SJCRH30 (cell line): ENCODE results near the gene CDH3. TPM values are rescaled to one million over a fixed set of nuclear protein-coding genes. Genes with fewer than 3 reads are reported as not detected.

ENCODE experiments used
- DNase-seq, 2 experiments: peaks; one replicate each; pipeline ENCODE4 v3.0.0-alpha.2; 2015 to 2020
- H3K27ac ChIP-seq: fragments of 250-450 bp; sonication (Bioruptor Pico); 2 replicates; pipeline ENCODE4 v1.5.1; 2020; ENCODE audit warnings: mild to moderate bottlenecking, moderate library complexity
- H3K27me3 ChIP-seq: fragments of 250-450 bp; sonication (Bioruptor Pico); 2 replicates; pipeline ENCODE4 v1.5.1; 2020; ENCODE audit warnings: mild to moderate bottlenecking, moderate library complexity
- H3K36me3 ChIP-seq: fragments of 250-450 bp; sonication (Bioruptor Pico); 2 replicates; pipeline ENCODE4 v1.5.1; 2020; ENCODE audit warnings: mild to moderate bottlenecking, moderate library complexity
- H3K4me1 ChIP-seq: fragments of 250-450 bp; sonication (Bioruptor Pico); 2 replicates; pipeline ENCODE4 v1.5.1; 2020; ENCODE audit warnings: mild to moderate bottlenecking, moderate library complexity
- H3K4me3 ChIP-seq: fragments of 250-450 bp; sonication (Bioruptor Pico); 2 replicates; pipeline ENCODE4 v1.5.1; 2020; ENCODE audit warnings: mild to moderate bottlenecking, moderate library complexity
- H3K9me3 ChIP-seq: fragments of 250-450 bp; sonication (Bioruptor Pico); replicated peaks from 2 replicates; pipeline ENCODE4 v1.5.1; 2020; ENCODE audit warnings: mild to moderate bottlenecking, moderate library complexity
- total RNA-seq: library from RNA; depleted of rRNA; stranded (reverse); fragments of >200 nt; shearing (Covaris generic); gene quantifications from 2 replicates; pipeline ENCODE4 v1.2.3, GENCODE V29; 2014

CDH3 gene
- total RNA-seq, 1 experiment from 2014 or later, result 12.0 TPM

GRCh38 chr16:68732042-68732680 is 87.1 kb downstream of the CDH3 start:
- DNase-seq, result peak; percentile 57 to 62
- Histone ChIP-seq H3K27ac (no peak overlapping the region), H3K4me1 (0 out of 2 replicates have a peak, but pooled peaks cover 4% of the 10 kb centered on the region), H3K9me3 (no peaks in the 10 kb centered on the region), H3K36me3 (no peaks in the 10 kb centered on the region), H3K27me3 (no peaks in the 10 kb centered on the region), H3K4me3 (no peak overlapping the region)

DNA sequence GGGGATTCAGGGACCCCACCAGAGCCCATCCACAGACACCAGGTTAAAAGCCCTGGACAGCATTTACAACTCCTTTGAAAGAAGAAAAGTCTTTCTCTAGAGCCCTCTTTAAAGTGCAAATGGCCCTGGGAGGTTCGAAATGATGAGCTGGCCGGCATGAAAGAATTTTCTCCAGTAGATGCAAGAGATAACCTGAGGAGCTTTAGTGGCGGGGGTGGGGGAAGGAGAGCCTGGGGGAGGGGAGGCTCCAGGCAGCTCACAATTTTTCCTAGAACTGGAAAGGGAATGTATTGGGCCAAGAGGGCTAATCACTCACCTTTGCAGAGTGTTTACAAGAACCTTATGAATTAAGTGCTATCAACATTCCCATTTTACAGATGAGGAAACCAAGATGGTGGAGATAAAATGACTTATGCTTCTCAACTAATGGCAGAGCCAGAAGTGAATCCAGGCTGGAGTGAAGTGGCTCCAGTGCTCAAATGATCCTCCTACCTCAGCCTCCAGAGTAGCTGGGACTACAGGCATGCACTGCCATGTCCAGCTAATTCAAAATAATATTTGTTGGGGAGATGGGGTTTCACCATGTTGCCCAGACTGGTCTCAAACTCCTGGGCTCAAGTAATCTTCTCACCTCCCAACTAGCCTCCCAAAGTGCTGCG is 87.8 kb downstream of the CDH3 start:
- Histone ChIP-seq H3K4me1 (0 out of 2 replicates have a peak, but pooled peaks cover 4% of the 10 kb centered on the region), H3K36me3 (no peaks in the 10 kb centered on the region), H3K27me3 (no peaks in the 10 kb centered on the region), H3K9me3 (no peaks in the 10 kb centered on the region), H3K4me3 (no peak overlapping the region), H3K27ac (no peak overlapping the region)
- no peak for DNase-seq

GRCh38 chr16:68733570-68733969 is 88.5 kb downstream of the CDH3 start:
- Histone ChIP-seq H3K4me3 (no peak overlapping the region), H3K36me3 (no peaks in the 10 kb centered on the region), H3K27me3 (no peaks in the 10 kb centered on the region), H3K27ac (no peak overlapping the region), H3K9me3 (no peaks in the 10 kb centered on the region), H3K4me1 (0 out of 2 replicates have a peak, but pooled peaks cover 4% of the 10 kb centered on the region)
- no peak for DNase-seq

- H3K36me3 ChIP-seq, result no peaks in the 10 kb centered on the region
- H3K4me3 ChIP-seq, result no peak overlapping the region
- no peak overlapping the region for H3K27ac ChIP-seq
- H3K4me1 ChIP-seq, result 0 out of 2 replicates have a peak, but pooled peaks cover 4% of the 10 kb centered on the region
- DNase-seq, result no peak
- no peaks in the 10 kb centered on the region for H3K27me3 ChIP-seq
- no peaks in the 10 kb centered on the region for H3K9me3 ChIP-seq
These were observed 89.7 kb downstream of the CDH3 start for GRCh38 chr16:68734782-68735181.

DNA sequence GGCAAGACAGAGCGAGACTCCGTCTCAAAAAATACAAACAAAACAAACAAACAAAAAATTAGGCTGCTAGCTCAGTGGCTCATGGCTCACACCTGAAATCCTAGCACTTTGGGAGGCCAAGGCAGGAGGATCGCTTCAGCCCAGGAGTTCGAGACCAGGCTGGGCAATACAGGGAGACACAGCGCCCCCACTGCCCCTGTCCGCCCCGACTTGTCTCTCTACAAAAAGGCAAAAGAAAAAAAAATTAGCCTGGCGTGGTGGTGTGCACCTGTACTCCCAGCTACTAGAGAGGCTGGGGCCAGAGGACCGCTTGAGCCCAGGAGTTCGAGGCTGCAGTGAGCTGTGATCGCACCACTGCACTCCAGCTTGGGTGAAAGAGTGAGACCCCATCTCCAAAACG is 91.5 kb downstream of the CDH3 start:
- H3K27me3 ChIP-seq, result no peaks in the 10 kb centered on the region
- H3K27ac ChIP-seq, result no peak overlapping the region
- no peaks in the 10 kb centered on the region for H3K9me3 ChIP-seq
- no peak overlapping the region for H3K4me3 ChIP-seq
- H3K4me1 ChIP-seq, result peaks cover 4% of the 10 kb centered on the region; the same call in 1 of the 2 replicates
- DNase-seq, result no peak
- no peaks in the 10 kb centered on the region for H3K36me3 ChIP-seq

- Histone ChIP-seq H3K27ac (no peak within 1 kb of the TSS), H3K9me3 (no peaks in the 10 kb centered on the region), H3K27me3 (no peaks in the 10 kb centered on the region), H3K4me1 (peaks cover 6% of the 10 kb centered on the region; the same call in 1 of the 2 replicates), H3K36me3 (no peaks in the 10 kb centered on the region), H3K4me3 (no peak within 1 kb of the TSS)
- no peak for DNase-seq
These were observed 92.1 kb downstream of the CDH3 start, which contains the start of gene CDH1 for GRCh38 chr16:68737046-68737729. TSS of gene CDH1 (plus strand) at chr16:68737292. CDS start at chr16:68737416, 124 bp downstream.

DNA sequence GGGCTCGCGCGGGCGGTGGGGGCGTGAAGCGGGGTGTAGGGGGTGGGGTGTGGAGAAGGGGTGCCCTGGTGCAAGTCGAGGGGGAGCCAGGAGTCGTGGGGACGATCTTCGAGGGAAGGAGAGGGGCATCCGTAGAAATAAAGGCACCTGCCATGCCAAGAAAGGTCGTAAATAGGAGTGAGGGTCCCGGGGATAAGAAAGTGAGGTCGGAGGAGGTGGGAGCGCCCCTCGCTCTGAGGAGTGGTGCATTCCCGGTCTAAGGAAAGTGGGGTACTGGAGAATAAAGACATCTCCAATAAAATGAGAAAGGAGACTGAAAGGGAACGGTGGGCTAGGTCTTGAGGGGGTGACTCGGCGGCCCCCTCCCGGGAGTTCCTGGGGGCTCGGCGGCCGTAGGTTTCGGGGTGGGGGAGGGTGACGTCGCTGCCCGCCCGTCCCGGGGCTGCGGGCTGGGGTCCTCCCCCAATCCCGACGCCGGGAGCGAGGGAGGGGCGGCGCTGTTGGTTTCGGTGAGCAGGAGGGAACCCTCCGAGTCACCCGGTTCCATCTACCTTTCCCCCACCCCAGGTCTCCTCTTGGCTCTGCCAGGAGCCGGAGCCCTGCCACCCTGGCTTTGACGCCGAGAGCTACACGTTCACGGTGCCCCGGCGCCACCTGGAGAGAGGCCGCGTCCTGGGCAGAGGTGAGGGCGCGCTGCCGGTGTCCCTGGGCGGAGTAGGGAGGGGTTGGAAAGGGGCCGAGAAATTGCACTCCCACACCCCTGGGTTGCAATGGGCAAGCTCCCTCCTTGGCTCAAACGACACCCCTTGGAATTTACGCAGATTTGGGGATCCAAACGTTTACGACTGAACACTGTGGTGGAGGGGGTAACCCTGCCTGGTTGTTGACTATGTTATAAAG is 92.9 kb downstream of the CDH3 start:
- H3K36me3 ChIP-seq, result no peaks in the 10 kb centered on the region
- DNase-seq, result no peak
- H3K27ac ChIP-seq, result no peak overlapping the region
- H3K4me3 ChIP-seq, result no peak overlapping the region
- H3K9me3 ChIP-seq, result no peaks in the 10 kb centered on the region
- H3K4me1 ChIP-seq, result peaks cover 3% of the 10 kb centered on the region; the same call in 1 of the 2 replicates
- H3K27me3 ChIP-seq, result no peaks in the 10 kb centered on the region

GRCh38 chr16:68739964-68740627 is 95.0 kb downstream of the CDH3 start:
- no peaks in the 10 kb centered on the region for H3K27me3 ChIP-seq
- DNase-seq, result no peak

DNA sequence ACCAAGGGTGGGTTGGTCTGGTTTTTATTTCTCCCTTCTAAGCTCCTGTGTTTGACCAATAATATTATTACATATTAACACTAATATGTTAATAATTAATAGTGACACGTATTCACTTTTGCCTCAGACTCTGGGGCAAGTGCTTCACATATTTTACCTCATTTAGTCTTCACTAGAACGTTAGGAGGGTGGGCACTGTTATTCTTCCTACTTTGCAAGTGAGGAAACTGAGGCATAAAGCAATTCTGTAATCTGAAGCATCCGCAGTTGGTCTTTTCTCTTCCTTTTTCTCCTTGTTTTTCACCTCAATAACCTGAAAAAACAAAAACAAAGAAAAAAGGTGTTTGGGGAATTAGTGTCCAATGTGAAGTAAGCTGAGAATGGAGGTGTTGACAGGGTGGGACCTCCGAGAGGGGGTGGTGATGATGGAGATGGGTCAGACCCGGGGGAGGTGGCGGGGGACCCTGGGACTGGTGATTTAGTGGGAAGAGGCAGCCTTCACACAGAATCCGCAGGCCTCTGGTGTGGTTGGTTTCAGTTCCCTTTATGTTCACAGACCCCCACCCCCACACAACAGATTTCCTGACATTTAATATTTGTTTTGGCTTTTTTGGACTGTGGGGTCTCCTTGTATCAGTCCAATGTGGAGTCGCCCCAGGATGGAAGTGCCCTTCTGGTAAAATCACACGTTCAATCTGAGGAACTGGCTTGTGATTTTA is 95.7 kb downstream of the CDH3 start:
- DNase-seq, result no peak
- H3K4me1 ChIP-seq, result peaks cover 3% of the 10 kb centered on the region; the same call in 1 of the 2 replicates
- H3K36me3 ChIP-seq, result no peaks in the 10 kb centered on the region
- H3K27me3 ChIP-seq, result no peaks in the 10 kb centered on the region
- H3K9me3 ChIP-seq, result no peaks in the 10 kb centered on the region
- H3K27ac ChIP-seq, result no peak overlapping the region
- H3K4me3 ChIP-seq, result no peak overlapping the region

More at GRCh38 chr16:68739964-68740627, 95.0 kb downstream of the CDH3 start:
- no peak overlapping the region for H3K27ac ChIP-seq
- H3K4me1 ChIP-seq, result peaks cover 3% of the 10 kb centered on the region; the same call in 1 of the 2 replicates
- no peaks in the 10 kb centered on the region for H3K9me3 ChIP-seq
- H3K36me3 ChIP-seq, result no peaks in the 10 kb centered on the region
- no peak overlapping the region for H3K4me3 ChIP-seq

DNA sequence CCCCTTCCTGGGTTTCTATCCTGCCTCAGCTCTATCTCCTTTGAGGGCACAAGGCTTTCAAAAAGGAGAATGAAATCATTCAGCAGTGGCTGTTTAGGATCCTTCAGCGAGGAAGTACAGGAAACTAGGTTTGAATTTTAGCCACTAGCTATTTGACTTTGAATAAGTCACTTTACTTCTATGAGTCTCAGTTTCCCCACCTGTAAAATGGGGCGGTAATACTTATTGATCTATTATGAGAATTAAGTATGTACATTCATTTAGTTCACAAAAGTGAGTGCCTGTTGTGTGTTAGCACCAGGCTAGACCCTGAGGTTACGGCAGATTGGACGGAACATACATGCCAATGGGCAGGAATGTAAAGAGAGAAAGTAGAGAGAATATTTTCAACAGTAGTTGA is 98.6 kb downstream of the CDH3 start:
- Histone ChIP-seq H3K4me1 (peaks cover 3% of the 10 kb centered on the region; the same call in 1 of the 2 replicates), H3K27me3 (no peaks in the 10 kb centered on the region), H3K9me3 (no peaks in the 10 kb centered on the region), H3K27ac (no peak overlapping the region), H3K36me3 (no peaks in the 10 kb centered on the region), H3K4me3 (no peak overlapping the region)
- no peak for DNase-seq

DNA sequence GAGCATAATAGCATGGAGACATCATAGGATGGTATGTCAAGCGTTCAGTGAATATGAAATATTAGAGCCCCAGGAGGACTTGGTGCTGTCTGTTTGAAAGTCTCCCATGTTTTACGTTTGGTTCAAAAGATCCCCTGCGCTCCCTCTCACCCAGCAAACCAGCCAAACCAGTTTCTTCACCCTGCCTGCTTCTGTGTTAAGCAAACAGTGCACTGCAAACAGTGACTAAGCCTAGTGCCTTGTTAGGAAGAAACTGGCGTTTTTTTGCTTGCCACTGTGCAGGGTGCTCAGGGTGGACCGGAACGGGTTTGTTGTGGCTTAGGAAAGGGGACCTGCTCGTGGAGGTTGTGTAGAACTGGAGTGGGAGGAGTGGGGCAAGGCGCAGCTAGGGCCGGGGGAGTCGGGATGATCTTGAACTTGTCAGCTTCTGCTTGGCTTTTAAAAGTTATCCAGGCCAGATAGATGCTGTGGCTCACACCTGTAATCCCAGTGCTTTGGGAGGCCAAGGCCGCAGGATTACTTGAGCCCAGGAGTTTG is 99.7 kb downstream of the CDH3 start:
- no peak for DNase-seq
- Histone ChIP-seq H3K4me1 (peaks cover 3% of the 10 kb centered on the region; the same call in 1 of the 2 replicates), H3K4me3 (no peak overlapping the region), H3K27me3 (no peaks in the 10 kb centered on the region), H3K27ac (no peak overlapping the region), H3K9me3 (no peaks in the 10 kb centered on the region), H3K36me3 (no peaks in the 10 kb centered on the region)

DNA sequence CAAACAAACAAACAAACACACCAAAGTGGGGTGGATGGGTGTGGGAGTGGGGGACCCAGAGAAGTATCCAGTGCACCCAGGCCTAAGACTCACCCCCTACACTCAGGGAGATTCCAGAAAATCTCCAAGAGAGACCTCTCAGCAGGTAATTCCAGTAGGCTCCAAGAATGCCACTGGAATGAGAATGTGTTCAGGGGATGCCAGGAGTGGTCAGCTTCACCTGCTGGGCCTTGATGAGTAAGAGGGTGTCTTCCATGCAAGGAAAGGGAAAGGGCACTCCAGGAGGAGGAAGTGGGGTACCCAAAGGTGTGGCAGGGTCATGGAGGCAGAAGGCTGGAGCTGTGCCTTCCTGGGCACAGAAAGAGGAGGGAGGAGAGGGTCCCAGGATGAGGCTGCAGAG is 101.8 kb downstream of the CDH3 start:
- Histone ChIP-seq H3K4me3 (no peak overlapping the region), H3K27ac (no peak overlapping the region), H3K4me1 (no peaks in the 10 kb centered on the region), H3K9me3 (no peaks in the 10 kb centered on the region), H3K36me3 (no peaks in the 10 kb centered on the region), H3K27me3 (no peaks in the 10 kb centered on the region)
- DNase-seq, result no peak

DNA sequence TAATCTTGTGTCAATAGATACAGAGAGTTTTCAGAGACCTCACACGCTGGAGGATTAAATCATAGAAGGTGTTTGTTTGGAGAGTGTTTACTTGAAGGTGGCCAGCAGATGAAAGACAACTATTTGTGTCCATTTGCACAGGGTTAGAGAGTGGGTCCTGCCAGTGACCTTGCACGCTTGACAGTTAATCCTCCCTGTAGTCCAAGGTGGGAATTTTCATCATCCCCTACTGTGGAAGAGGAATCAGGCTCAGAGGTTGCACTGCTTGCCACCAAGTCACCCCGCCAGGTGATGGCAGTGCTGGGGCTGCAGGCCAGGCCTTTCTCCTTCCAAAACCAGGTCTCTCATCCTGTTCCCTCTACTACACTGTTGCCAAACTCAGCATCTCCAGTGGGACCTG is 104.3 kb downstream of the CDH3 start:
- no peaks in the 10 kb centered on the region for H3K9me3 ChIP-seq
- no peak for DNase-seq
- no peaks in the 10 kb centered on the region for H3K36me3 ChIP-seq
- H3K27me3 ChIP-seq, result no peaks in the 10 kb centered on the region
- no peak overlapping the region for H3K4me3 ChIP-seq
- no peak overlapping the region for H3K27ac ChIP-seq
- no peaks in the 10 kb centered on the region for H3K4me1 ChIP-seq
